ENCODE data around the gene TOP2B.

Gene TOP2B

DNA sequence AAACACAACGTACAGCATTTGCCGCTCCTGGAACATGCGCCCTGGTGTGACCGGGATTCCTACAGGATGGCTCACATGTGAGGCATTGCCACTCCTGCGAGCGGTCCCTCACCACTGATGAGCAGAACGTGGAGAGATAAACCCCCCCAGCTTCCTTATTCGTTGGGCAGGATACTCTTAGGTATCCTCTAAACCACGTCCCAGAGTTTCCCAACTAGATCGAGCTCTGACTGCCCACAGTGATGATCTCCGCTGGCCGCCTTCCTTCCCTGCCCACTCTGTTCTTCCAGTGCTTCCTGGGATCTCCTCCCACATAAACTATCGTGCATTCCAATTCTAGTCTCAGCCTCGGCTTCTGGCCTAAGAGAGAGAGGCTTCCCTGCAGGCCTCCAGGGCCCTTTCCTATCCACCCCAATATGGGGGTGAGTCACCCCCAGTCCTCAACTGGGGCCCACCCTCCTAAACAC, 91.8 kb downstream of the TOP2B start:
- Histone ChIP-seq H3K4me2 (no peak overlapping the region), H3K4me3 (IDR thresholded peaks at IDR 0.05; ENCODE audit: insufficient read depth, low read depth, low read length) (no peak overlapping the region)

DNA sequence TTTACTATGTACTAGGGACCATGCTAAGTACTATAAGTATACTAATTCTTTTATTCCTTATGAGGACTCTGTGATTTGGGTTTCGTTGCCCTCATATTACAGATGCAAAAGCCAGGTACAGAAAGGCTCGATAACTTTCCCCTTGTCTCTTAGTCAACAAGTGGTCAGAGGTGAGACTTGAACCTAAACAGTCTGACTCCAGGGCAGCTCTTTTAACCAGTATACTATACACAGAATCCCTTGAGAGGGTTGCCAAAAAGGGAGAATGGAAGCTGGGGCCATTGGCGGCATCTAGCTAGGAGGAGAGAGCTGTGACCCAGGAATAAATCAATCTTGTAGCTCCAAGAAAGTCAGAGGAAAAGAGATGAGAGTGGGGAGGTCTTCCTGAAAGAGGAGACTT, 92.4 kb downstream of the TOP2B start:
- H3K27ac ChIP-seq = no peak overlapping the region
- H2AFZ ChIP-seq (ENCODE audit: low read depth) = no peak overlapping the region
- H3K4me2 ChIP-seq = no peak overlapping the region
- H3K79me2 ChIP-seq (ENCODE audit: insufficient read depth, low read depth) = no peaks in the 10 kb centered on the region
- H3K9ac ChIP-seq = no peak overlapping the region
- no peaks in the 10 kb centered on the region for H4K20me1 ChIP-seq (ENCODE audit: insufficient read depth)
- H3K4me1 ChIP-seq (ENCODE audit: low read depth, poor library complexity, severe bottlenecking) = no peaks in the 10 kb centered on the region
- H3K36me3 ChIP-seq (ENCODE audit: insufficient read depth) = no peaks in the 10 kb centered on the region
- no peaks in the 10 kb centered on the region for H3K27me3 ChIP-seq (ENCODE audit: insufficient read depth, low read depth)
- TF ChIP-seq, protein P1, sequence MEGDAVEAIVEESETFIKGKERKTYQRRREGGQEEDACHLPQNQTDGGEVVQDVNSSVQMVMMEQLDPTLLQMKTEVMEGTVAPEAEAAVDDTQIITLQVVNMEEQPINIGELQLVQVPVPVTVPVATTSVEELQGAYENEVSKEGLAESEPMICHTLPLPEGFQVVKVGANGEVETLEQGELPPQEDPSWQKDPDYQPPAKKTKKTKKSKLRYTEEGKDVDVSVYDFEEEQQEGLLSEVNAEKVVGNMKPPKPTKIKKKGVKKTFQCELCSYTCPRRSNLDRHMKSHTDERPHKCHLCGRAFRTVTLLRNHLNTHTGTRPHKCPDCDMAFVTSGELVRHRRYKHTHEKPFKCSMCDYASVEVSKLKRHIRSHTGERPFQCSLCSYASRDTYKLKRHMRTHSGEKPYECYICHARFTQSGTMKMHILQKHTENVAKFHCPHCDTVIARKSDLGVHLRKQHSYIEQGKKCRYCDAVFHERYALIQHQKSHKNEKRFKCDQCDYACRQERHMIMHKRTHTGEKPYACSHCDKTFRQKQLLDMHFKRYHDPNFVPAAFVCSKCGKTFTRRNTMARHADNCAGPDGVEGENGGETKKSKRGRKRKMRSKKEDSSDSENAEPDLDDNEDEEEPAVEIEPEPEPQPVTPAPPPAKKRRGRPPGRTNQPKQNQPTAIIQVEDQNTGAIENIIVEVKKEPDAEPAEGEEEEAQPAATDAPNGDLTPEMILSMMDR (conservative IDR thresholded peaks at IDR 0.05; ENCODE audit: low read depth, low read length) = no peak
- H3K4me3 ChIP-seq (IDR thresholded peaks at IDR 0.05; ENCODE audit: insufficient read depth, low read depth, low read length) = no peak overlapping the region

More for the DNA sequence above, 91.8 kb downstream of the TOP2B start:
- Histone ChIP-seq H3K79me2 (ENCODE audit: insufficient read depth, low read depth) (no peaks in the 10 kb centered on the region), H4K20me1 (ENCODE audit: insufficient read depth) (no peaks in the 10 kb centered on the region), H2AFZ (ENCODE audit: low read depth) (no peak overlapping the region), H3K4me1 (ENCODE audit: low read depth, poor library complexity, severe bottlenecking) (no peaks in the 10 kb centered on the region), H3K27ac (no peak overlapping the region), H3K36me3 (ENCODE audit: insufficient read depth) (no peaks in the 10 kb centered on the region), H3K27me3 (ENCODE audit: insufficient read depth, low read depth) (no peaks in the 10 kb centered on the region), H3K9ac (no peak overlapping the region)
- TF ChIP-seq, protein P1 (conservative IDR thresholded peaks at IDR 0.05; ENCODE audit: low read depth, low read length) = no peak

GRCh38 chr3:25571285-25571684, 93.4 kb downstream of the TOP2B start:
- no peak overlapping the region for H3K4me3 ChIP-seq (IDR thresholded peaks at IDR 0.05; ENCODE audit: insufficient read depth, low read depth, low read length)
- H3K36me3 ChIP-seq (ENCODE audit: insufficient read depth) = no peaks in the 10 kb centered on the region
- no peaks in the 10 kb centered on the region for H3K4me1 ChIP-seq (ENCODE audit: low read depth, poor library complexity, severe bottlenecking)
- no peak overlapping the region for H3K27ac ChIP-seq
- no peaks in the 10 kb centered on the region for H3K27me3 ChIP-seq (ENCODE audit: insufficient read depth, low read depth)
- no peak overlapping the region for H2AFZ ChIP-seq (ENCODE audit: low read depth)
- no peak overlapping the region for H3K4me2 ChIP-seq
- TF ChIP-seq, protein P1 (conservative IDR thresholded peaks at IDR 0.05; ENCODE audit: low read depth, low read length) = no peak
- H4K20me1 ChIP-seq (ENCODE audit: insufficient read depth) = no peaks in the 10 kb centered on the region
- H3K79me2 ChIP-seq (ENCODE audit: insufficient read depth, low read depth) = no peaks in the 10 kb centered on the region
- H3K9ac ChIP-seq = no peak overlapping the region

- no peak overlapping the region for H3K4me2 ChIP-seq
- no peak overlapping the region for H3K4me3 ChIP-seq (IDR thresholded peaks at IDR 0.05; ENCODE audit: insufficient read depth, low read depth, low read length)
- no peak overlapping the region for H3K27ac ChIP-seq
- no peaks in the 10 kb centered on the region for H3K36me3 ChIP-seq (ENCODE audit: insufficient read depth)
- TF ChIP-seq, protein P1 (conservative IDR thresholded peaks at IDR 0.05; ENCODE audit: low read depth, low read length) = no peak
- no peak overlapping the region for H2AFZ ChIP-seq (ENCODE audit: low read depth)
- no peaks in the 10 kb centered on the region for H3K4me1 ChIP-seq (ENCODE audit: low read depth, poor library complexity, severe bottlenecking)
- H3K79me2 ChIP-seq (ENCODE audit: insufficient read depth, low read depth) = no peaks in the 10 kb centered on the region
- no peaks in the 10 kb centered on the region for H4K20me1 ChIP-seq (ENCODE audit: insufficient read depth)
- H3K9ac ChIP-seq = no peak overlapping the region
- H3K27me3 ChIP-seq (ENCODE audit: insufficient read depth, low read depth) = no peaks in the 10 kb centered on the region
Measured at GRCh38 chr3:25568525-25569078, 96.1 kb downstream of the TOP2B start.
